Measurements from ENCODE around the gene GSK3B. TPM values are rescaled to one million over a fixed set of nuclear protein-coding genes. Genes with fewer than 3 reads are reported as not detected.

Gene GSK3B
- total RNA-seq, 1 experiment from 2014 or later, result 50.0 TPM

GRCh38 chr3:120113128-120114116, 19.2 kb upstream of the GSK3B start (continued):
- TF ChIP-seq, protein P1, sequence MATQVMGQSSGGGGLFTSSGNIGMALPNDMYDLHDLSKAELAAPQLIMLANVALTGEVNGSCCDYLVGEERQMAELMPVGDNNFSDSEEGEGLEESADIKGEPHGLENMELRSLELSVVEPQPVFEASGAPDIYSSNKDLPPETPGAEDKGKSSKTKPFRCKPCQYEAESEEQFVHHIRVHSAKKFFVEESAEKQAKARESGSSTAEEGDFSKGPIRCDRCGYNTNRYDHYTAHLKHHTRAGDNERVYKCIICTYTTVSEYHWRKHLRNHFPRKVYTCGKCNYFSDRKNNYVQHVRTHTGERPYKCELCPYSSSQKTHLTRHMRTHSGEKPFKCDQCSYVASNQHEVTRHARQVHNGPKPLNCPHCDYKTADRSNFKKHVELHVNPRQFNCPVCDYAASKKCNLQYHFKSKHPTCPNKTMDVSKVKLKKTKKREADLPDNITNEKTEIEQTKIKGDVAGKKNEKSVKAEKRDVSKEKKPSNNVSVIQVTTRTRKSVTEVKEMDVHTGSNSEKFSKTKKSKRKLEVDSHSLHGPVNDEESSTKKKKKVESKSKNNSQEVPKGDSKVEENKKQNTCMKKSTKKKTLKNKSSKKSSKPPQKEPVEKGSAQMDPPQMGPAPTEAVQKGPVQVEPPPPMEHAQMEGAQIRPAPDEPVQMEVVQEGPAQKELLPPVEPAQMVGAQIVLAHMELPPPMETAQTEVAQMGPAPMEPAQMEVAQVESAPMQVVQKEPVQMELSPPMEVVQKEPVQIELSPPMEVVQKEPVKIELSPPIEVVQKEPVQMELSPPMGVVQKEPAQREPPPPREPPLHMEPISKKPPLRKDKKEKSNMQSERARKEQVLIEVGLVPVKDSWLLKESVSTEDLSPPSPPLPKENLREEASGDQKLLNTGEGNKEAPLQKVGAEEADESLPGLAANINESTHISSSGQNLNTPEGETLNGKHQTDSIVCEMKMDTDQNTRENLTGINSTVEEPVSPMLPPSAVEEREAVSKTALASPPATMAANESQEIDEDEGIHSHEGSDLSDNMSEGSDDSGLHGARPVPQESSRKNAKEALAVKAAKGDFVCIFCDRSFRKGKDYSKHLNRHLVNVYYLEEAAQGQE (IDR thresholded peaks at IDR 0.05; ENCODE audit: low read depth), result no peak
- TF ChIP-seq SIN3A (IDR thresholded peaks at IDR 0.05; ENCODE audit: low read depth), result no peak
- TF ChIP-seq EZH2phosphoT487 (IDR thresholded peaks at IDR 0.05; ENCODE audit: borderline replicate concordance), result no peak
- TF ChIP-seq TCF7L2 (IDR thresholded peaks at IDR 0.05; ENCODE audit: borderline replicate concordance, extremely low read depth, insufficient read depth, insufficient read length), result no peak

DNA sequence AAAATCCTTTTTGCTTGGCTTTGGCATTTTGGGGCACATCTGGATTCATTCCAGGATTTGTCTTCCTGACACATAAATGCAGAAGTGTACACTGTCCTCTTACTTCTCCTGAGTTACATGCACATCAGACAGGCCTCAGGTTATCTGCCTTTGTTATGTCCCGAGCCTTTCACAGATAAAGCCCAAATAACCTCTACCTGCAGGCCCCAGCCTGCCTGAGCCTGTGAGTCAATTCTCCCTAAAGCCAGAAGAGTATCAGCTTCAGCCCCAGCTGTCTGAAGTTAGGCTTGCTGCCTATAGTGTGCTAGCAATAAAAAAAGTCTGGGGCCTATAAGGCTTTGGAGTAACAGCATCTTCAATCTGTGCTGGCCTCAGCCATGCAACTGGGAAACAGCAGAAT, 17.7 kb upstream of the GSK3B start:
- no peaks in the 10 kb centered on the region for H4K20me1 ChIP-seq (ENCODE audit: insufficient read depth)
- intact Hi-C loops (cut with micrococcal nuclease), result no loop called here
- H3K9me3 ChIP-seq (ENCODE audit: control insufficient read depth in 1 of 2, insufficient read depth in 1 of 2, low read depth in 1 of 2, low read length in 2 of 2), result no peaks in the 10 kb centered on the region
- no peaks in the 10 kb centered on the region for H3K27me3 ChIP-seq (ENCODE audit: insufficient read depth, low read length)
- DNase-seq (ENCODE audit: low read depth, low spot score) (no peak), ATAC-seq (no peak)
- ChIA-PET CTCF (no interaction called here), POLR2A (interaction anchor here (1.1 kb wide), 1 partner anchor 16 kb away, joined by 4 read pairs; no protein-coding TSS in a partner anchor), RAD21 (ENCODE audit: low non-redundant PET in 1 of 2, low total read pairs in 2 of 2, uncharacterized antibody in 2 of 2, unreplicated experiment in 2 of 2) (no interaction called here)
- no TSS peak for BruUV-seq (replicated peaks)
- H2AFZ ChIP-seq (ENCODE audit: low read depth, low read length, poor library complexity, severe bottlenecking), result no peak overlapping the region
- TF ChIP-seq, protein P2, sequence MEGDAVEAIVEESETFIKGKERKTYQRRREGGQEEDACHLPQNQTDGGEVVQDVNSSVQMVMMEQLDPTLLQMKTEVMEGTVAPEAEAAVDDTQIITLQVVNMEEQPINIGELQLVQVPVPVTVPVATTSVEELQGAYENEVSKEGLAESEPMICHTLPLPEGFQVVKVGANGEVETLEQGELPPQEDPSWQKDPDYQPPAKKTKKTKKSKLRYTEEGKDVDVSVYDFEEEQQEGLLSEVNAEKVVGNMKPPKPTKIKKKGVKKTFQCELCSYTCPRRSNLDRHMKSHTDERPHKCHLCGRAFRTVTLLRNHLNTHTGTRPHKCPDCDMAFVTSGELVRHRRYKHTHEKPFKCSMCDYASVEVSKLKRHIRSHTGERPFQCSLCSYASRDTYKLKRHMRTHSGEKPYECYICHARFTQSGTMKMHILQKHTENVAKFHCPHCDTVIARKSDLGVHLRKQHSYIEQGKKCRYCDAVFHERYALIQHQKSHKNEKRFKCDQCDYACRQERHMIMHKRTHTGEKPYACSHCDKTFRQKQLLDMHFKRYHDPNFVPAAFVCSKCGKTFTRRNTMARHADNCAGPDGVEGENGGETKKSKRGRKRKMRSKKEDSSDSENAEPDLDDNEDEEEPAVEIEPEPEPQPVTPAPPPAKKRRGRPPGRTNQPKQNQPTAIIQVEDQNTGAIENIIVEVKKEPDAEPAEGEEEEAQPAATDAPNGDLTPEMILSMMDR (IDR thresholded peaks at IDR 0.05 in 2 of 3, conservative IDR thresholded peaks at IDR 0.05 in 1 of 3; ENCODE audit: borderline replicate concordance in 1 of 3, insufficient read depth in 1 of 3, low read depth in 2 of 3, low read length in 2 of 3), result no peak
- TF ChIP-seq ZBTB33 (IDR thresholded peaks at IDR 0.05; ENCODE audit: extremely low read depth, insufficient replicate concordance, low read length) (no peak), JUND (IDR thresholded peaks at IDR 0.05) (no peak), TCF7L2 (IDR thresholded peaks at IDR 0.05; ENCODE audit: borderline replicate concordance, extremely low read depth, insufficient read depth, insufficient read length) (no peak), SRF (IDR thresholded peaks at IDR 0.05; ENCODE audit: low read depth) (no peak)
- H3K36me3 ChIP-seq (ENCODE audit: control insufficient read depth in 1 of 2, insufficient read depth in 2 of 2, low read length in 2 of 2), result no peaks in the 10 kb centered on the region
- no peak overlapping the region for H3K4me3 ChIP-seq (replicated peaks in 1 of 2; ENCODE audit: low read depth in 1 of 2, low read length in 2 of 2)
- H3K9me2 ChIP-seq (ENCODE audit: insufficient read depth), result no peaks in the 10 kb centered on the region
- no peak overlapping the region for H3K27ac ChIP-seq (ENCODE audit: low read depth, low read length)
- H3K79me2 ChIP-seq (ENCODE audit: insufficient read depth, low read length), result no peaks in the 10 kb centered on the region
- H3K9ac ChIP-seq (ENCODE audit: low read length), result no peak overlapping the region
- no peak overlapping the region for H3K4me2 ChIP-seq (ENCODE audit: low read length)
- peaks cover 0 to 17% of the 10 kb centered on the region in 2 experiments; a peak in 2 of 4 replicates for H3K4me1 ChIP-seq (ENCODE audit: control insufficient read depth in 1 of 2, insufficient read depth in 2 of 2, low read length in 2 of 2)

Data from HCT116 (cell line).